ENCODE data around the gene LSMEM2.

DNA sequence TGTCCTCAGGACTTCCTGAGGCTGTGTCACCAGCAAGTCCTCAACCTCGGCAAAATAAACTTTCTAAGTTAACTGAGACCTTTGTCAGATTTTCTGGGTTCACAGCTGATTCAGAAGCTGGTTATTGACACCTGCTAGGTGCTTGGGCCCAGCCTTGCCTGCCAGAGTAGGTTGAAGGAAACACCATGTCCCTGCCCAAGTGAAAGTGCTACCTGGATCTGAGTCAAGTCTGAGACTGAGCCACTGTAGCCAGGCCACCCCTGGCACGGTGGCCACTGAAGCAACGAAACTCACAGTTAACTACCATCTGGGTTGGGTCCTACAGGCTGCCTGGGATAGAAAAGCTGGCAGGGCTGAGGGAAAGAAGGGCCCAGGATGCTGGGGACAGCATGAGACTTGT lies 35.5 kb downstream of the LSMEM2 start:
- TF ChIP-seq, protein P1, sequence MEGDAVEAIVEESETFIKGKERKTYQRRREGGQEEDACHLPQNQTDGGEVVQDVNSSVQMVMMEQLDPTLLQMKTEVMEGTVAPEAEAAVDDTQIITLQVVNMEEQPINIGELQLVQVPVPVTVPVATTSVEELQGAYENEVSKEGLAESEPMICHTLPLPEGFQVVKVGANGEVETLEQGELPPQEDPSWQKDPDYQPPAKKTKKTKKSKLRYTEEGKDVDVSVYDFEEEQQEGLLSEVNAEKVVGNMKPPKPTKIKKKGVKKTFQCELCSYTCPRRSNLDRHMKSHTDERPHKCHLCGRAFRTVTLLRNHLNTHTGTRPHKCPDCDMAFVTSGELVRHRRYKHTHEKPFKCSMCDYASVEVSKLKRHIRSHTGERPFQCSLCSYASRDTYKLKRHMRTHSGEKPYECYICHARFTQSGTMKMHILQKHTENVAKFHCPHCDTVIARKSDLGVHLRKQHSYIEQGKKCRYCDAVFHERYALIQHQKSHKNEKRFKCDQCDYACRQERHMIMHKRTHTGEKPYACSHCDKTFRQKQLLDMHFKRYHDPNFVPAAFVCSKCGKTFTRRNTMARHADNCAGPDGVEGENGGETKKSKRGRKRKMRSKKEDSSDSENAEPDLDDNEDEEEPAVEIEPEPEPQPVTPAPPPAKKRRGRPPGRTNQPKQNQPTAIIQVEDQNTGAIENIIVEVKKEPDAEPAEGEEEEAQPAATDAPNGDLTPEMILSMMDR (IDR thresholded peaks at IDR 0.05; ENCODE audit: insufficient read depth, low read length, poor library complexity, severe bottlenecking) = no peak
- no peak for TF ChIP-seq EZH2phosphoT487 (conservative IDR thresholded peaks at IDR 0.05; ENCODE audit: low read length)
